ENCODE data around the gene DYNLRB1. TPM values are rescaled to one million over a fixed set of nuclear protein-coding genes. Genes with fewer than 3 reads are reported as not detected.

DYNLRB1 gene
- total RNA-seq, 2 experiments from 2014 or later: 66.6 to 70.9 TPM

DNA sequence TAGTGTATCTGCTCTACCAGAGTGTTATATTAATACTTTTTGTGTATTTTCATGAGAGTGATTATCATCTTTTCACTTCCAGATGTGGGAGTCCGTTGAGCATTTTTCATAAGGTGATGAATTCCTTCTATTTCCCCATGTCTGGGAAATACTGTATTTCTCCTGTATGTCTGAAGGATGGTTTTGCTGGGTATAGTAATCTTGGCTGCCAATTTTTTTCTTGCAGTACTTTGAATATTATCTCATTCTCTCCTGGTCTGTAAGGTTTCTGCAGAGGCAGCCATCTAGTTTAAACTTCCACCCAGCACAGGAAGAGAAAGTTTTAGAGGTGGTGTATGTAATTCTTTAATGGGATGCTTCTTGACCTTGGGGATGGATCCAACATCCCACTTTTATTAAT, 15.4 kb upstream of the DYNLRB1 start:
- ATAC-seq: no peak

DNA sequence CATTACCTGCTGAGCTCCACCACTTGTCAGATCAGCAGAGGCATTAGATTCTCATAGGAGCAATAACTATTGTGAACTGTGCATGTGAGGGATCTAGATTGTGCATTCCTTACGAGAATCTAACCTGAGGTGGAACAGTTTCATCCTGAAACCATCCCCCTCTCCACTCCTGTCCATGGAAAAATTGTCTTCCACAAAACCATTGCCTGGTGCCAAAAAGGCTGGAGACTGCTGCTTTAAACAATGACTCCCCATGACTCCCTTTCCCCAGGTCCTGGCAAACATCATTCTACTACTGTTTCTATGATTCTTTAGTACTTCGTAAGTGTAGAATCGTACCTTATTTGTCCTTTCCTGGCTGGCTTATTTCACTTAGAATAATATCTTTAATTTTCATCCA, 9.7 kb upstream of the DYNLRB1 start:
- intact Hi-C loops (cut with micrococcal nuclease): no loop called here
- ChIA-PET POLR2A (interaction anchor here (1.2 kb wide), 1 partner anchor 31 kb away, joined by 3 read pairs; no protein-coding TSS in a partner anchor), CTCF (interaction anchor here (1.6 kb wide), 1 partner anchor 194 kb away, joined by 5 read pairs; no protein-coding TSS in a partner anchor)
- TF ChIP-seq, protein P1, sequence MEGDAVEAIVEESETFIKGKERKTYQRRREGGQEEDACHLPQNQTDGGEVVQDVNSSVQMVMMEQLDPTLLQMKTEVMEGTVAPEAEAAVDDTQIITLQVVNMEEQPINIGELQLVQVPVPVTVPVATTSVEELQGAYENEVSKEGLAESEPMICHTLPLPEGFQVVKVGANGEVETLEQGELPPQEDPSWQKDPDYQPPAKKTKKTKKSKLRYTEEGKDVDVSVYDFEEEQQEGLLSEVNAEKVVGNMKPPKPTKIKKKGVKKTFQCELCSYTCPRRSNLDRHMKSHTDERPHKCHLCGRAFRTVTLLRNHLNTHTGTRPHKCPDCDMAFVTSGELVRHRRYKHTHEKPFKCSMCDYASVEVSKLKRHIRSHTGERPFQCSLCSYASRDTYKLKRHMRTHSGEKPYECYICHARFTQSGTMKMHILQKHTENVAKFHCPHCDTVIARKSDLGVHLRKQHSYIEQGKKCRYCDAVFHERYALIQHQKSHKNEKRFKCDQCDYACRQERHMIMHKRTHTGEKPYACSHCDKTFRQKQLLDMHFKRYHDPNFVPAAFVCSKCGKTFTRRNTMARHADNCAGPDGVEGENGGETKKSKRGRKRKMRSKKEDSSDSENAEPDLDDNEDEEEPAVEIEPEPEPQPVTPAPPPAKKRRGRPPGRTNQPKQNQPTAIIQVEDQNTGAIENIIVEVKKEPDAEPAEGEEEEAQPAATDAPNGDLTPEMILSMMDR (IDR thresholded peaks at IDR 0.05): no peak
- no peaks in the 10 kb centered on the region for H3K27me3 Mint-ChIP-seq
- H3K9me3 Mint-ChIP-seq: no peaks in the 10 kb centered on the region
- no peak overlapping the region for H3K4me3 Mint-ChIP-seq
- DNase-seq: no peak
- no peak overlapping the region for H3K27ac Mint-ChIP-seq
- H3K4me1 Mint-ChIP-seq (ENCODE audit: low read depth): no peaks in the 10 kb centered on the region
- H3K36me3 Mint-ChIP-seq (ENCODE audit: low read depth): peaks cover 16% of the 10 kb centered on the region
- ATAC-seq: no peak

More for the DNA sequence above, 15.4 kb upstream of the DYNLRB1 start:
- no peak overlapping the region for H3K4me3 Mint-ChIP-seq
- no peaks in the 10 kb centered on the region for H3K27me3 Mint-ChIP-seq
- no peak for DNase-seq
- ChIA-PET CTCF (no interaction called here), POLR2A (no interaction called here)
- intact Hi-C loops (cut with micrococcal nuclease): no loop called here
- TF ChIP-seq, protein P1 (IDR thresholded peaks at IDR 0.05): no peak
- H3K9me3 Mint-ChIP-seq: peaks cover 19% of the 10 kb centered on the region
- no peak overlapping the region for H3K27ac Mint-ChIP-seq
- H3K36me3 Mint-ChIP-seq (ENCODE audit: low read depth): peaks cover 49% of the 10 kb centered on the region
- H3K4me1 Mint-ChIP-seq (ENCODE audit: low read depth): no peaks in the 10 kb centered on the region

DNA sequence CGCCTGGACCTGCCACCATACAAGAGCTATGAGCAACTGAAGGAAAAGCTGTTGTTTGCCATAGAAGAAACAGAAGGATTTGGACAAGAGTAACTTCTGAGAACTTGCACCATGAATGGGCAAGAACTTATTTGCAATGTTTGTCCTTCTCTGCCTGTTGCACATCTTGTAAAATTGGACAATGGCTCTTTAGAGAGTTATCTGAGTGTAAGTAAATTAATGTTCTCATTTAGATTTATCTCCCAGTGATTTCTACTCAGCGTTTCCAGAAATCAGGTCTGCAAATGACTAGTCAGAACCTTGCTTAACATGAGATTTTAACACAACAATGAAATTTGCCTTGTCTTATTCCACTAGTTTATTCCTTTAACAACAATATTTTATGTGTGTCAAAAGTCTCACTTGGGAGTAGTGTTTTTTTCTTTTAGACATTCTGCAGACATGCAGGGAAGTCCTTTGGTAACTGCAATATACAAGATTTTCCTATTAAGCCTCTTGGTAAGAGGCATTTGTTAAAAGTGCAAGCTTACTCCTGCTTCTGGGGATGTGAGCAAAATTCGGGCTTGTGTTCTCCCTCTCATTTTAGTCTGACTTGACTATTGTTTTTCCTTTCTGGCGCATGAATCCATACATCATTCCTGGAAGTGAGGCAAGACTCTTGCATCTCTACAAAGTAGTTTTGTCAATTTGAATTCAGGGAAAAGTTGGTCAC, 8.4 kb upstream of the DYNLRB1 start:
- Mint-ChIP-seq H3K36me3 (ENCODE audit: low read depth) (peaks cover 16% of the 10 kb centered on the region), H3K27me3 (no peaks in the 10 kb centered on the region), H3K4me1 (ENCODE audit: low read depth) (no peaks in the 10 kb centered on the region), H3K4me3 (no peak overlapping the region), H3K9me3 (no peaks in the 10 kb centered on the region), H3K27ac (no peak overlapping the region)
- intact Hi-C loops (cut with micrococcal nuclease): no loop called here
- DNase-seq: no peak
- TF ChIP-seq, protein P1 (IDR thresholded peaks at IDR 0.05): no peak
- no peak for ATAC-seq
- CTCF ChIA-PET: no interaction called here
- POLR2A ChIA-PET: no interaction called here

DNA sequence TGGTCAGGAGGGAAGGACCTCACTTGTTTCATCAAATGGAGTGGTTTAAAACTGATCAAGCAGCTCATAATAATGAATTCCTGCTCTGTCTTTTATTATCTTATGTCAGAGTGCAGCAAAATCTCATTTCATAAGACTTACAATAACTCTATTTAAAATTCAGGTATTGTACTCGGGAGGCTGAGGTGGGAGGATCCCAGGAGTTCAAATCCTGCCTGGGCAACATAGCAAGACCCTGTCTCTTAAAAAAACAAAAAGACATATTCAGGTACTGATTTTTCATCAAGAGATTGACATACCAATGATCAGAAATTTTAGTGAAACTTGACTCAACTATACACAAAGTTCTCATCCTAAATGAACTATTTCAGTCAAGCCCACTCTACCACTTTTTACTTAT, 5.6 kb upstream of the DYNLRB1 start:
- H3K27ac Mint-ChIP-seq: no peak overlapping the region
- TF ChIP-seq, protein P1 (IDR thresholded peaks at IDR 0.05): no peak
- ATAC-seq (no peak), DNase-seq (no peak)
- H3K9me3 Mint-ChIP-seq: no peaks in the 10 kb centered on the region
- H3K4me3 Mint-ChIP-seq: no peak overlapping the region
- intact Hi-C loops (cut with micrococcal nuclease): no loop called here
- H3K27me3 Mint-ChIP-seq: no peaks in the 10 kb centered on the region
- H3K36me3 Mint-ChIP-seq (ENCODE audit: low read depth): peaks cover 7% of the 10 kb centered on the region
- H3K4me1 Mint-ChIP-seq (ENCODE audit: low read depth): peaks cover 18% of the 10 kb centered on the region
- ChIA-PET CTCF (interaction anchor here (2.1 kb wide), 1 partner anchor 198 kb away, joined by 10 read pairs; no protein-coding TSS in a partner anchor), POLR2A (interaction anchor here (0.5 kb wide), 1 partner anchor 597 kb away, joined by 3 read pairs; no protein-coding TSS in a partner anchor)

DNA sequence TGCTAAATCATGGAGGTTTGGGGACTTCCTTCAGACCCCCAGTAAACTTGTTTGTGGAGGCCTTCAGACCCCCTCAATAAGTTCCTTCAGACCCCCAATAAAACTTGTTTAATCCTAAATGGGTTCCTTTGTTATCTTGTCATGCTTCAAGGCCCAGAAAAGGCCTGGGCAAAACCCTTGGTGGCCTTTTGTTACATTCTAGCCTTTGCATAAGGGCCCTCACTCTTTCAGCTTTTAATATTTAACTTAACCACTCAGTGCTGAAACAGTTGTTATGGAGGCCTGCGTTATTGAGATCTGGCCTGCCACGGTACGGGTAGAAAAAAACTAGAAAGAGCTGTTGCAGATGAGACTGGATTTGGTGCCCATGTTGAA, 4.3 kb upstream of the DYNLRB1 start:
- no peaks in the 10 kb centered on the region for H3K9me3 Mint-ChIP-seq
- DNase-seq (no peak), ATAC-seq (no peak)
- ChIA-PET CTCF (interaction anchor here (1.3 to 1.4 kb wide), 2 partner anchors 11 to 199 kb away, joined by 9 read pairs; no protein-coding TSS in a partner anchor), POLR2A (no interaction called here)
- no peaks in the 10 kb centered on the region for H3K27me3 Mint-ChIP-seq
- H3K36me3 Mint-ChIP-seq (ENCODE audit: low read depth): peaks cover 4% of the 10 kb centered on the region
- TF ChIP-seq, protein P1 (IDR thresholded peaks at IDR 0.05): no peak
- no peak overlapping the region for H3K4me3 Mint-ChIP-seq
- no peak overlapping the region for H3K27ac Mint-ChIP-seq
- intact Hi-C loops (cut with micrococcal nuclease): no loop called here
- peaks cover 18% of the 10 kb centered on the region for H3K4me1 Mint-ChIP-seq (ENCODE audit: low read depth)

All from activated CD8-positive, alpha-beta T cell treated with anti-CD3 and anti-CD28 coated beads for 36 hours (primary cell).